A204.1 (cell line): ENCODE measurements around the gene HOATZ.

Experiments
- FAIRE-seq: peaks from 2 replicates; lab custom pipeline; 2012; peaks lifted over from hg19 to GRCh38; lab: Jason Lieb, UNC

The HOATZ gene

GRCh38 chr11:111549196-111549868 is 34.8 kb downstream of the HOATZ start:
- no peak for FAIRE-seq

- FAIRE-seq, result no peak
Measured at GRCh38 chr11:111549869-111550203, 35.3 kb downstream of the HOATZ start.

- no peak for FAIRE-seq
Measured at GRCh38 chr11:111550258-111550657, 35.7 kb downstream of the HOATZ start.

GRCh38 chr11:111554532-111554931 is 40.0 kb downstream of the HOATZ start:
- FAIRE-seq, result no peak

GRCh38 chr11:111555255-111555654 is 40.7 kb downstream of the HOATZ start:
- FAIRE-seq, result no peak

GRCh38 chr11:111557425-111558111 is 43.0 kb downstream of the HOATZ start:
- no peak for FAIRE-seq

GRCh38 chr11:111559800-111560464 is 45.4 kb downstream of the HOATZ start:
- FAIRE-seq, result no peak

GRCh38 chr11:111560800-111561199 is 46.2 kb downstream of the HOATZ start:
- FAIRE-seq, result no peak

GRCh38 chr11:111561306-111561705 is 46.7 kb downstream of the HOATZ start:
- no peak for FAIRE-seq

GRCh38 chr11:111561791-111562325 is 47.3 kb downstream of the HOATZ start:
- FAIRE-seq, result no peak

GRCh38 chr11:111562692-111563389 is 48.3 kb downstream of the HOATZ start:
- FAIRE-seq, result no peak

- FAIRE-seq, result peak; percentile 96
Measured at GRCh38 chr11:111565114-111565720, 50.6 kb downstream of the HOATZ start.

- no peak for FAIRE-seq
Measured at GRCh38 chr11:111566324-111566723, 51.7 kb downstream of the HOATZ start.

- FAIRE-seq, result no peak
Measured at GRCh38 chr11:111569476-111569875, 54.9 kb downstream of the HOATZ start.

GRCh38 chr11:111570796-111571195 is 56.2 kb downstream of the HOATZ start:
- no peak for FAIRE-seq

GRCh38 chr11:111571829-111572501 is 57.4 kb downstream of the HOATZ start:
- FAIRE-seq, result no peak

GRCh38 chr11:111572581-111572980 is 58.0 kb downstream of the HOATZ start:
- FAIRE-seq, result no peak

GRCh38 chr11:111573821-111574249 is 59.3 kb downstream of the HOATZ start:
- no peak for FAIRE-seq

- no peak for FAIRE-seq
Measured at GRCh38 chr11:111574373-111575225, 60.0 kb downstream of the HOATZ start.

- FAIRE-seq, result no peak
Measured at GRCh38 chr11:111575740-111576139, 61.2 kb downstream of the HOATZ start.

GRCh38 chr11:111577821-111578220 is 63.2 kb downstream of the HOATZ start:
- no peak for FAIRE-seq
